HG02588 (cell line): Measurements from ENCODE around the gene LCE1D.

Source experiments
- ATAC-seq: cut with Tn5 transposase; IDR thresholded peaks from one replicate; pipeline ENCODE4 v1.9.1; 2021; ENCODE audit warnings: mild to moderate bottlenecking, moderate library complexity; ENCODE audit not compliant: unreplicated experiment

LCE1D gene

GRCh38 chr1:152811671-152812070, 15.2 kb downstream of the LCE1D start, which contains the start of gene LCE1B:
Gene LCE1B (plus strand): TSS chr1:152811971. CDS start chr1:152812447, 476 bp downstream.
- no peak for ATAC-seq

- no peak for ATAC-seq
Measured at GRCh38 chr1:152817309-152817708, 20.8 kb downstream of the LCE1D start.

- no peak for ATAC-seq
Measured at GRCh38 chr1:152823294-152823693, 26.8 kb downstream of the LCE1D start.

- no peak for ATAC-seq
Measured at GRCh38 chr1:152824964-152825363, 28.4 kb downstream of the LCE1D start.

- ATAC-seq = no peak
Measured at GRCh38 chr1:152827173-152827572, 30.7 kb downstream of the LCE1D start, which contains the start of gene LCE1A. Gene LCE1A (plus strand): TSS chr1:152827473. CDS start chr1:152827473, 0 bp downstream.

GRCh38 chr1:152836870-152837269, 40.3 kb downstream of the LCE1D start:
- ATAC-seq = no peak

- ATAC-seq = no peak
Measured at GRCh38 chr1:152842556-152842955, 46.0 kb downstream of the LCE1D start, which contains the start of gene LCE6A. Gene LCE6A (plus strand): TSS chr1:152842856. CDS start chr1:152843521, 665 bp downstream.
